H1 (cell line): ENCODE measurements around the gene MPIG6B. TPM values are rescaled to one million over a fixed set of nuclear protein-coding genes. Genes with fewer than 3 reads are reported as not detected.
A peak's percentile ranks its signal among the peaks of the same experiment; 100 is the strongest.

Experiments
- CTCF ChIA-PET: fragments of 300-600 bp; sonication (Branson Sonifier 250); formaldehyde crosslinking; loops from one replicate; lab custom pipeline; 2021; ENCODE audit not compliant: partially characterized antibody; lab: Charles Lee
- POLR2A ChIA-PET: fragments of 300-600 bp; sonication (Branson Sonifier 250); formaldehyde crosslinking; loops from one replicate; lab custom pipeline; 2021; ENCODE audit warnings: inconsistent platforms; ENCODE audit not compliant: partially characterized antibody; lab: Charles Lee
- DNase-seq, 2 experiments: peaks; one replicate each; pipeline versions ENCODE4 v3.0.0 to v3.0.0-alpha.2; 2010 to 2022; ENCODE audit warnings: low spot score in 2 of 2, low read depth in 1 of 2, mixed read lengths in 1 of 2
- FAIRE-seq: peaks from 2 replicates; lab custom pipeline; 2011; peaks lifted over from hg19 to GRCh38; lab: Jason Lieb, UNC
- H2AFZ ChIP-seq: 2 replicates; pipeline ENCODE4 v1.8.1; 2012; ENCODE audit warnings: low read length, inconsistent platforms
- H2AK5ac ChIP-seq: 2 replicates; pipeline ENCODE4 v1.6.1; 2013; ENCODE audit warnings: low read depth, low read length
- H2BK120ac ChIP-seq: replicated peaks from 2 replicates; pipeline ENCODE3; 2013; ENCODE audit warnings: low read depth, low read length, inconsistent platforms
- H2BK12ac ChIP-seq: 2 replicates; pipeline ENCODE4 v1.6.1; 2013; ENCODE audit warnings: low read depth, low read length
- H2BK15ac ChIP-seq: 2 replicates; pipeline ENCODE4 v1.6.1; 2013; ENCODE audit warnings: low read length
- H2BK20ac ChIP-seq: 2 replicates; pipeline ENCODE4 v1.6.1; 2013; ENCODE audit warnings: low read length
- H2BK5ac ChIP-seq: 2 replicates; pipeline ENCODE4 v1.6.1; 2013; ENCODE audit warnings: low read depth, low read length
- H3K14ac ChIP-seq: 2 replicates; pipeline ENCODE4 v1.6.1; 2013; ENCODE audit warnings: inconsistent platforms; ENCODE audit not compliant: insufficient read length
- H3K18ac ChIP-seq: 2 replicates; pipeline ENCODE4 v1.6.1; 2013; ENCODE audit warnings: low read length; ENCODE audit errors: extremely low read depth
- H3K23ac ChIP-seq: 2 replicates; pipeline ENCODE4 v1.6.1; 2013; ENCODE audit warnings: inconsistent platforms; ENCODE audit not compliant: insufficient read length
- H3K23me2 ChIP-seq: 2 replicates; pipeline ENCODE4 v1.6.1; 2013; ENCODE audit warnings: low read depth, low read length
- H3K27ac ChIP-seq: 2 replicates; pipeline ENCODE4 v1.6.1; 2011; ENCODE audit warnings: low read depth, low read length, inconsistent platforms
- H3K27me3 ChIP-seq, 4 experiments: replicated peaks in 1 of 4; 1 replicate in 1 of 4; 2 replicates in 3 of 4; pipeline versions ENCODE4 v1.6.1 to v1.8.1; 2011 to 2013; ENCODE audit warnings: low read length in 3 of 4, mild to moderate bottlenecking in 3 of 4, inconsistent platforms in 2 of 4, mixed read lengths in 2 of 4, moderate library complexity in 1 of 4; ENCODE audit not compliant: control insufficient read depth in 3 of 4, insufficient read depth in 3 of 4; ENCODE audit errors: extremely low read depth in 1 of 4
- H3K36me3 ChIP-seq, 4 experiments: 2 replicates each; pipeline versions ENCODE4 v1.6.1 to v1.8.1; 2011 to 2013; ENCODE audit warnings: mild to moderate bottlenecking in 4 of 4, low read length in 3 of 4, moderate library complexity in 2 of 4, control low read depth in 1 of 4, inconsistent platforms in 1 of 4; ENCODE audit not compliant: insufficient read depth in 4 of 4, control insufficient read depth in 2 of 4
- H3K4ac ChIP-seq: replicated peaks from 2 replicates; pipeline ENCODE3; 2013; ENCODE audit warnings: low read length, low read depth, mixed read lengths, inconsistent platforms; ENCODE audit not compliant: insufficient read length
- H3K4me1 ChIP-seq, 4 experiments: replicated peaks in 1 of 4; 1 replicate in 1 of 4; 2 replicates in 3 of 4; pipeline versions ENCODE4 v1.6.1 to v1.8.1; 2011 to 2013; ENCODE audit warnings: low read length in 3 of 4, inconsistent platforms in 2 of 4, mixed read lengths in 1 of 4; ENCODE audit not compliant: insufficient read depth in 4 of 4, control insufficient read depth in 3 of 4
- H3K4me2 ChIP-seq, 2 experiments: 2 replicates each; pipeline versions ENCODE4 v1.6.1 to v1.8.1; 2011 to 2013; ENCODE audit warnings: low read depth in 2 of 2, low read length in 2 of 2, control low read depth in 1 of 2, inconsistent platforms in 1 of 2, mild to moderate bottlenecking in 1 of 2; ENCODE audit not compliant: insufficient read depth in 1 of 2
- H3K4me3 ChIP-seq, 4 experiments: fragments of 200-600, 300-600 bp in 1 of 4; sonication (generic), shearing (Covaris generic), sonication (Bioruptor Twin) in 1 of 4; 2 replicates each; pipeline versions ENCODE4 v1.5.1 to v1.8.1; 2011 to 2016; ENCODE audit warnings: low read length in 4 of 4, low read depth in 3 of 4, control low read depth in 2 of 4, inconsistent platforms in 2 of 4, mild to moderate bottlenecking in 2 of 4, mixed read lengths in 1 of 4, moderate library complexity in 1 of 4; ENCODE audit not compliant: insufficient read depth in 2 of 4; ENCODE audit errors: extremely low read depth in 1 of 4
- H3K56ac ChIP-seq: replicated peaks from 2 replicates; pipeline ENCODE3; 2013; ENCODE audit warnings: low read depth, mild to moderate bottlenecking, mixed read lengths, low read length, inconsistent platforms; ENCODE audit not compliant: insufficient read length
- H3K79me1 ChIP-seq: 2 replicates; pipeline ENCODE4 v1.6.1; 2013; ENCODE audit warnings: low read depth, low read length, control low read depth
- H3K79me2 ChIP-seq, 2 experiments: 2 replicates each; pipeline versions ENCODE4 v1.6.1 to v1.8.1; 2012 to 2013; ENCODE audit warnings: low read length in 2 of 2, mild to moderate bottlenecking in 2 of 2, inconsistent platforms in 1 of 2; ENCODE audit not compliant: insufficient read depth in 2 of 2, control insufficient read depth in 1 of 2
- H3K9ac ChIP-seq, 4 experiments: replicated peaks in 1 of 4; 1 replicate in 1 of 4; 2 replicates in 3 of 4; pipeline versions ENCODE4 v1.6.1 to v1.8.1; 2011 to 2013; ENCODE audit warnings: low read depth in 3 of 4, low read length in 3 of 4, control low read depth in 2 of 4, mild to moderate bottlenecking in 2 of 4, moderate library complexity in 2 of 4, inconsistent platforms in 1 of 4; ENCODE audit errors: extremely low read depth in 1 of 4
- H3K9me3 ChIP-seq, 2 experiments: 2 replicates each; pipeline versions ENCODE4 v1.6.1 to v1.8.1; 2012 to 2013; ENCODE audit warnings: mild to moderate bottlenecking in 2 of 2, moderate library complexity in 2 of 2, control low read depth in 1 of 2, inconsistent platforms in 1 of 2, low read depth in 1 of 2, low read length in 1 of 2, mixed read lengths in 1 of 2; ENCODE audit not compliant: insufficient read depth in 2 of 2
- H4K20me1 ChIP-seq, 2 experiments: replicated peaks in 1 of 2; 2 replicates each; pipeline versions ENCODE3 to v1.8.1; 2011 to 2013; ENCODE audit warnings: inconsistent platforms in 2 of 2, low read length in 2 of 2, mild to moderate bottlenecking in 1 of 2; ENCODE audit not compliant: insufficient read depth in 2 of 2, control insufficient read depth in 1 of 2
- H4K5ac ChIP-seq: 2 replicates; pipeline ENCODE4 v1.6.1; 2013; ENCODE audit warnings: low read length, low read depth, mixed read lengths, inconsistent platforms; ENCODE audit not compliant: insufficient read length
- H4K8ac ChIP-seq: 2 replicates; pipeline ENCODE4 v1.8.0; 2013; ENCODE audit warnings: mild to moderate bottlenecking, moderate library complexity, low read length, inconsistent platforms; ENCODE audit not compliant: insufficient read depth; ENCODE audit errors: extremely low read depth
- H4K91ac ChIP-seq: replicated peaks from 2 replicates; pipeline ENCODE3; 2013; ENCODE audit warnings: low read length, mixed read lengths, inconsistent platforms; ENCODE audit not compliant: insufficient read length
- CTCF ChIP-seq, 3 experiments: IDR thresholded peaks; 1 replicate in 2 of 3; 2 replicates in 1 of 3; pipeline versions ENCODE4 v1.5.1 to v1.6.1; 2011; ENCODE audit warnings: low read length in 3 of 3, mild to moderate bottlenecking in 3 of 3, inconsistent platforms in 2 of 3, low read depth in 1 of 3, moderate library complexity in 1 of 3; ENCODE audit not compliant: insufficient read depth in 1 of 3; ENCODE audit errors: control extremely low read depth in 1 of 3
- HDAC2 ChIP-seq, 2 experiments: fragments of 300-600 bp in 1 of 2; sonication (generic) in 1 of 2; IDR thresholded peaks; 2 replicates each; pipeline ENCODE4 v1.6.1; 2011 to 2012; ENCODE audit warnings: low read depth in 2 of 2, low read length in 2 of 2, mild to moderate bottlenecking in 2 of 2, moderate library complexity in 2 of 2, borderline replicate concordance in 1 of 2, inconsistent platforms in 1 of 2
- JUN ChIP-seq: IDR thresholded peaks from 2 replicates; pipeline ENCODE4 v1.6.1; 2011; ENCODE audit warnings: low read depth, mild to moderate bottlenecking, improper control_type of control experiment, low read length
- MAFK ChIP-seq: IDR thresholded peaks from 2 replicates; pipeline ENCODE4 v1.6.1; 2012; ENCODE audit warnings: low read depth, mild to moderate bottlenecking, improper control_type of control experiment, low read length
- NANOG ChIP-seq: IDR thresholded peaks from 2 replicates; pipeline ENCODE4 v1.6.1; 2011; ENCODE audit warnings: low read length, low read depth, mild to moderate bottlenecking, inconsistent platforms; ENCODE audit not compliant: insufficient read depth, poor library complexity, severe bottlenecking
- NRF1 ChIP-seq: IDR thresholded peaks from 2 replicates; pipeline ENCODE4 v1.6.1; 2011; ENCODE audit warnings: mild to moderate bottlenecking, low read depth, low read length, improper control_type of control experiment
- SIRT6 ChIP-seq: IDR thresholded peaks from one replicate; pipeline ENCODE4 v1.7.1; 2012; ENCODE audit warnings: low read length, inconsistent platforms
- YY1 ChIP-seq: IDR thresholded peaks from 2 replicates; pipeline ENCODE4 v1.6.1; 2011; ENCODE audit warnings: low read depth, mild to moderate bottlenecking, low read length
- WGBS, 2 experiments: shearing (Covaris generic) in 1 of 2; methylation state at CpG; one replicate each; pipeline versions ENCODE4 v1.1.6 to v1.1.7; 2013 to 2015; ENCODE audit warnings: low lambda C conversion rate in 2 of 2, mixed read lengths in 2 of 2, inconsistent platforms in 1 of 2, low coverage in 1 of 2, missing lambda C conversion rate in 1 of 2; ENCODE audit not compliant: insufficient replicate concordance in 2 of 2, insufficient coverage in 1 of 2, insufficient read length in 1 of 2; ENCODE audit errors: extremely low coverage in 1 of 2, missing lambda C conversion rate in 1 of 2; 5-methylcytosine and 5-hydroxymethylcytosine counted together
- polyA plus RNA-seq, 7 experiments: library from polyadenylated mRNA; depleted of rRNA in 3 of 7; stranded (reverse) in 5 of 7; unstranded in 2 of 7; fragments of >200 nt in 5 of 7; fragments of 200-250 nt in 2 of 7; gene quantifications; 1 replicate in 5 of 7; 2 replicates in 1 of 7; 4 replicates in 1 of 7; pipeline versions ENCODE4 v1.2.1 to v1.2.3, GENCODE V29; 2011 to 2013; ENCODE audit warnings: missing spikeins in 2 of 7, mixed read lengths in 2 of 7
- total RNA-seq: library from RNA; stranded (reverse); fragmentation: NEBNext Ultra II Directional; extraction: Animal tissue kit (Norgen Biotek cat#: 25700); gene quantifications from 2 replicates; pipeline ENCODE4 v1.2.1, GENCODE V29; 2021

The MPIG6B gene
- total and polyA plus RNA-seq, 2 of the 8 experiments (the other 6 are each of a cell fraction or from before 2014, with no cell fraction given) = 0.18 TPM; not detected in 1

GRCh38 chr6:31689249-31690110 lies 33.7 kb upstream of the MPIG6B start:
- FAIRE-seq = no peak
- no peaks in the 10 kb centered on the region for H3K23me2 ChIP-seq
- H2BK20ac ChIP-seq = no peak overlapping the region
- WGBS, 2 experiments = 80% methylated on average over 11 of the region's 11 CpGs; no CpG with 5 or more reads in 1 of the 2 experiments
- H4K91ac ChIP-seq = no peak overlapping the region
- no peaks in the 10 kb centered on the region; a peak in 1 of 7 replicates for H3K27me3 ChIP-seq
- H3K27ac ChIP-seq = no peak overlapping the region
- no peak overlapping the region for H2AK5ac ChIP-seq
- H4K20me1 ChIP-seq = no peaks in the 10 kb centered on the region
- no peaks in the 10 kb centered on the region for H3K79me1 ChIP-seq
- peak in 1 of 2 experiments; percentile 81 for DNase-seq
- H3K18ac ChIP-seq = no peak overlapping the region
- H3K4me3 ChIP-seq = no peak overlapping the region
- no peak overlapping the region for H3K4me2 ChIP-seq
- H3K14ac ChIP-seq = no peak overlapping the region
- no peak overlapping the region for H2BK12ac ChIP-seq
- H2BK120ac ChIP-seq = no peak overlapping the region
- H3K79me2 ChIP-seq = no peaks in the 10 kb centered on the region
- H2AFZ ChIP-seq = no peak overlapping the region
- CTCF ChIA-PET = interaction anchor here (0.6 to 5.8 kb wide), 43 partner anchors 8 to 234 kb away, joined by 3 to 26 read pairs (median 4); partner anchors contain the start of genes ABHD16A, C6orf47, CSNK2B and DDAH2
- H3K56ac ChIP-seq = no peak overlapping the region
- no peak overlapping the region for H3K23ac ChIP-seq
- POLR2A ChIA-PET = interaction anchor here (0.8 to 6.6 kb wide), 7 partner anchors 10 to 75 kb away, joined by 3 to 33 read pairs (median 6); partner anchors contain the start of genes ABHD16A, BAG6, CLIC1 and GPANK1
- H2BK15ac ChIP-seq = no peak overlapping the region
- peaks cover 3 to 26% (median 17%) of the 10 kb centered on the region in 4 experiments; a peak in 5 of 8 replicates for H3K36me3 ChIP-seq
- no peak overlapping the region for H4K5ac ChIP-seq
- no peak overlapping the region for H3K4ac ChIP-seq
- H4K8ac ChIP-seq = no peak overlapping the region
- no peaks in the 10 kb centered on the region for H3K9me3 ChIP-seq
- no peak overlapping the region for H3K9ac ChIP-seq
- peaks cover 0 to 1% (median 0%) of the 10 kb centered on the region in 4 experiments; a peak in 2 of 7 replicates for H3K4me1 ChIP-seq
- no peak overlapping the region for H2BK5ac ChIP-seq
- TF ChIP-seq MAFK (no peak), SIRT6 (no peak), NANOG (no peak), YY1 (no peak), JUN (no peak), NRF1 (no peak), CTCF (IDR thresholded peaks at IDR 0.05; ENCODE audit: control extremely low read depth in 1 of 3, insufficient read depth in 1 of 3, low read depth in 1 of 3, low read length in 3 of 3) (peak; percentile 58 to 88 (median 83)), HDAC2 (IDR thresholded peaks at IDR 0.05; ENCODE audit: borderline replicate concordance in 1 of 2, low read depth in 2 of 2, low read length in 2 of 2) (no peak)
